Fibroblast of lung (primary cell): ENCODE measurements around the gene CD207. TPM values are rescaled to one million over a fixed set of nuclear protein-coding genes. Genes with fewer than 3 reads are reported as not detected.
"Not testable (repeated sequence)": the region's sequence is repeated elsewhere in the genome, so short reads cannot be mapped to it uniquely, and the experiment has no call there.

Experiments used
- DNase-seq, 2 donors: peaks; one replicate each; pipeline versions ENCODE4 v3.0.0 to v3.0.0-alpha.2; 2010; ENCODE audit warnings: low read depth in 2 of 2
- H2AFZ ChIP-seq: 2 replicates; pipeline ENCODE4 v1.5.1; 2012; ENCODE audit warnings: low read length, control low read depth, inconsistent platforms
- H3K27ac ChIP-seq: 2 replicates; pipeline ENCODE4 v1.5.1; 2011; ENCODE audit warnings: low read length, control low read depth; ENCODE audit not compliant: insufficient read depth
- H3K27me3 ChIP-seq: 2 replicates; pipeline ENCODE4 v1.5.1; 2011; ENCODE audit warnings: mild to moderate bottlenecking, low read length; ENCODE audit not compliant: control insufficient read depth, insufficient read depth
- H3K36me3 ChIP-seq: 2 replicates; pipeline ENCODE4 v1.5.1; 2011; ENCODE audit warnings: low read length; ENCODE audit not compliant: control insufficient read depth, insufficient read depth
- H3K4me1 ChIP-seq: 2 replicates; pipeline ENCODE4 v1.5.1; 2011; ENCODE audit warnings: low read length; ENCODE audit not compliant: control insufficient read depth, insufficient read depth; ENCODE audit errors: extremely low read depth
- H3K4me2 ChIP-seq: 2 replicates; pipeline ENCODE4 v1.5.1; 2011; ENCODE audit warnings: low read length, control low read depth; ENCODE audit not compliant: insufficient read depth; ENCODE audit errors: extremely low read depth
- H3K4me3 ChIP-seq, 4 experiments: fragments of 200-600 bp in 1 of 4; sonication (generic) in 1 of 4; replicated peaks in 1 of 4; 2 replicates each; pipeline ENCODE4 v1.5.1; 2011 to 2016; ENCODE audit warnings: low read length in 4 of 4, low read depth in 3 of 4, mild to moderate bottlenecking in 3 of 4, control low read depth in 2 of 4, inconsistent platforms in 1 of 4, mixed read lengths in 1 of 4; ENCODE audit not compliant: insufficient read depth in 1 of 4; ENCODE audit errors: control extremely low read depth in 1 of 4
- H3K79me2 ChIP-seq: 2 replicates; pipeline ENCODE4 v1.5.1; 2012; ENCODE audit warnings: mild to moderate bottlenecking, low read length, inconsistent platforms; ENCODE audit not compliant: control insufficient read depth, insufficient read depth
- H3K9ac ChIP-seq: 2 replicates; pipeline ENCODE4 v1.5.1; 2011; ENCODE audit warnings: mild to moderate bottlenecking, low read length, control low read depth; ENCODE audit not compliant: insufficient read depth
- H3K9me3 ChIP-seq: 2 replicates; pipeline ENCODE4 v1.5.1; 2012; ENCODE audit warnings: low read depth, low read length; ENCODE audit not compliant: control insufficient read depth, insufficient read depth
- H4K20me1 ChIP-seq: 2 replicates; pipeline ENCODE4 v1.5.1; 2011; ENCODE audit warnings: low read length; ENCODE audit not compliant: control insufficient read depth, insufficient read depth; ENCODE audit errors: extremely low read depth
- CTCF ChIP-seq, 2 donors: IDR thresholded peaks in 1 of 2; conservative IDR thresholded peaks in 1 of 2; 1 replicate in 1 of 2; 2 replicates in 1 of 2; pipeline ENCODE4 v1.5.1; 2011 to 2012; ENCODE audit warnings: low read length in 2 of 2, control low read depth in 1 of 2, inconsistent platforms in 1 of 2, low read depth in 1 of 2, mild to moderate bottlenecking in 1 of 2
- EZH2 ChIP-seq: IDR thresholded peaks from 2 replicates; pipeline ENCODE4 v1.5.1; 2012; ENCODE audit warnings: low read length, control low read depth, mild to moderate bottlenecking; ENCODE audit errors: missing control alignments
- polyA plus RNA-seq, 2 donors: library from polyadenylated mRNA; depleted of rRNA in 1 of 2; stranded (reverse) in 1 of 2; unstranded in 1 of 2; fragments of >200 nt; gene quantifications; 2 replicates each; pipeline ENCODE4 v1.2.1, GENCODE V29; 2011 to 2012; ENCODE audit warnings: missing spikeins in 1 of 2
- total RNA-seq: library from RNA; depleted of rRNA; stranded (reverse); fragments of >200 nt; gene quantifications from 2 replicates; pipeline ENCODE4 v1.2.1, GENCODE V29; 2014

Gene CD207
- total and polyA plus RNA-seq, 2 donors (not counting 1 experiment from before 2014, with no cell fraction given): 0.03 TPM; not detected in 1

GRCh38 chr2:70799706-70800105, 35.9 kb downstream of the CD207 start:
- TF ChIP-seq EZH2 (no peak), CTCF (conservative IDR thresholded peaks at IDR 0.05 in 1 of 2, IDR thresholded peaks at IDR 0.05 in 1 of 2; ENCODE audit: low read depth in 1 of 2, low read length in 2 of 2) (no peak)
- no peak for DNase-seq
- Histone ChIP-seq H3K79me2 (no peaks in the 10 kb centered on the region), H3K27ac (no peak overlapping the region), H3K36me3 (no peaks in the 10 kb centered on the region), H3K4me2 (no peak overlapping the region), H3K27me3 (peaks cover 4% of the 10 kb centered on the region), H4K20me1 (no peaks in the 10 kb centered on the region), H3K4me3 (no peak overlapping the region), H3K9me3 (no peaks in the 10 kb centered on the region), H3K4me1 (no peaks in the 10 kb centered on the region), H3K9ac (no peak overlapping the region), H2AFZ (no peak overlapping the region)

- H3K4me3 ChIP-seq, H3K27ac ChIP-seq, H3K27me3 ChIP-seq, DNase-seq, H3K79me2 ChIP-seq, H4K20me1 ChIP-seq, H2AFZ ChIP-seq, H3K9ac ChIP-seq, H3K36me3 ChIP-seq, H3K4me2 ChIP-seq, H3K9me3 ChIP-seq, H3K4me1 ChIP-seq: not testable (repeated sequence)
These were observed 37.6 kb downstream of the CD207 start for GRCh38 chr2:70797996-70798395.

- Histone ChIP-seq H3K4me3 (no peak overlapping the region), H3K27me3 (peaks cover 4% of the 10 kb centered on the region), H3K9ac (no peak overlapping the region), H3K36me3 (no peaks in the 10 kb centered on the region), H3K9me3 (no peaks in the 10 kb centered on the region), H3K27ac (no peak overlapping the region), H2AFZ (no peak overlapping the region), H3K4me2 (no peak overlapping the region), H3K4me1 (no peaks in the 10 kb centered on the region), H3K79me2 (no peaks in the 10 kb centered on the region), H4K20me1 (no peaks in the 10 kb centered on the region)
- no peak for DNase-seq
- no peak for TF ChIP-seq CTCF (conservative IDR thresholded peaks at IDR 0.05 in 1 of 2, IDR thresholded peaks at IDR 0.05 in 1 of 2; ENCODE audit: low read depth in 1 of 2, low read length in 2 of 2)
- no peak for TF ChIP-seq EZH2
These were observed 38.1 kb downstream of the CD207 start for GRCh38 chr2:70797506-70797905.

GRCh38 chr2:70796262-70796661, 39.4 kb downstream of the CD207 start:
- Histone ChIP-seq H2AFZ (no peak overlapping the region), H3K27me3 (peaks cover 9% of the 10 kb centered on the region), H4K20me1 (no peaks in the 10 kb centered on the region), H3K9me3 (no peaks in the 10 kb centered on the region), H3K79me2 (no peaks in the 10 kb centered on the region), H3K4me3 (no peak overlapping the region), H3K27ac (no peak overlapping the region), H3K9ac (no peak overlapping the region), H3K36me3 (no peaks in the 10 kb centered on the region), H3K4me1 (no peaks in the 10 kb centered on the region), H3K4me2 (no peak overlapping the region)
- no peak for DNase-seq
- TF ChIP-seq EZH2 (no peak), CTCF (conservative IDR thresholded peaks at IDR 0.05 in 1 of 2, IDR thresholded peaks at IDR 0.05 in 1 of 2; ENCODE audit: low read depth in 1 of 2, low read length in 2 of 2) (no peak)
